ENCODE results near the gene ELL. TPM values are rescaled to one million over a fixed set of nuclear protein-coding genes. Genes with fewer than 3 reads are reported as not detected.

Gene ELL
- polyA plus RNA-seq, 6 donors from 2014 or later, result 7.0 to 19.3 (median 14.6) TPM

DNA sequence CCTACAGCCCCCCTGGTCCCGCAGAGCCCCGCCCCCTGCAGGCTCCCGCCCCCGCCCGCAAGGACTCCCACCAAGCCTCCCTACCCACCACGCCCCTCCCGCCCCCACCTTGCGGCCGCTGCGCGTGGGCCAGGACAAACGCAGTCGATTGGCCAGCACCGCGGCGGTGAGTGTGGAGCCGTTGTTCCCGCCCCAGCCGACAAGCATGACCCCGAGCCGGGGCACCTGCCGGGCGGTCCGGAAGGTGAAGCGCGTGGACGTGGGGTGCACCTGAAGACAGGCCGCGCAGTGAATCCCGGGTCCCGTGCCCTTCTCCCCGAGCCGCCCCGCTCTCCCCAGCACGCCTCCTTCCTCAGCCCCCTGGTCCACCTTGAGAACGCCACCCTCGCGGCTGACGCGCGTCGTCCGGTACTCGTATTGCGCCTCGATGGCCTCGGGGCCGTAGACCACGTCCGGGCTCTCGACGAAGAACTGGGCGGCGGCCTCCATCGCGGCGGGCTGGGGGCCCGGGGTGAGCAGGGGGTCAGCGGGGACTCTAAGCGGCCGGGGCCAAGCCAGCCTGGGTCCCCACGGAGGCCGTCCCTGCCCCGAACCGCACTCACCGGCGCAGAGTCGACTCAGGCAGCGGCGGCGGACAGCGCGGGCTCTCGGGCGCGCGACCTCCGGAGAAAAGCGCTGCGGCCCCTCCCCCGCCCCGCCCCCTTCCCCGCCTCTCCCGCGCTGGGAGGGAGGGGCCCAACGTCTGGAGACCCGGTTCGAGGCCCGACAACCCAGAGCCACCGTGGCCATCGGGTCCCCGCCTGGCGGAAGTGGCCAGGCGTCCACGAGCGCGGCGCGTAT lies 84.2 kb downstream of the ELL start, which contains the start of gene ISYNA1:
ISYNA1 (minus strand) TSS at position 643 of the 840 bp plus-strand sequence; CDS start at position 489, 154 bp downstream.
- Mint-ChIP-seq H3K27me3 (no peaks in the 10 kb centered on the region), H3K9me3 (peaks cover 0 to 5% (median 0%) of the 10 kb centered on the region in 7 donors), H3K4me1 (peaks cover 25 to 39% (median 33%) of the 10 kb centered on the region in 3 donors), H3K36me3 (peaks cover 0 to 7% of the 10 kb centered on the region in 2 donors), H3K27ac (peak within 1 kb of the TSS in 2 of 6 donors; percentile 56 to 65), H3K4me3 (peak within 1 kb of the TSS; percentile 79 to 93 (median 85))
- DNase-seq (no peak), ATAC-seq (ENCODE audit: low read depth in 2 of 2) (peak; percentile 15)

DNA sequence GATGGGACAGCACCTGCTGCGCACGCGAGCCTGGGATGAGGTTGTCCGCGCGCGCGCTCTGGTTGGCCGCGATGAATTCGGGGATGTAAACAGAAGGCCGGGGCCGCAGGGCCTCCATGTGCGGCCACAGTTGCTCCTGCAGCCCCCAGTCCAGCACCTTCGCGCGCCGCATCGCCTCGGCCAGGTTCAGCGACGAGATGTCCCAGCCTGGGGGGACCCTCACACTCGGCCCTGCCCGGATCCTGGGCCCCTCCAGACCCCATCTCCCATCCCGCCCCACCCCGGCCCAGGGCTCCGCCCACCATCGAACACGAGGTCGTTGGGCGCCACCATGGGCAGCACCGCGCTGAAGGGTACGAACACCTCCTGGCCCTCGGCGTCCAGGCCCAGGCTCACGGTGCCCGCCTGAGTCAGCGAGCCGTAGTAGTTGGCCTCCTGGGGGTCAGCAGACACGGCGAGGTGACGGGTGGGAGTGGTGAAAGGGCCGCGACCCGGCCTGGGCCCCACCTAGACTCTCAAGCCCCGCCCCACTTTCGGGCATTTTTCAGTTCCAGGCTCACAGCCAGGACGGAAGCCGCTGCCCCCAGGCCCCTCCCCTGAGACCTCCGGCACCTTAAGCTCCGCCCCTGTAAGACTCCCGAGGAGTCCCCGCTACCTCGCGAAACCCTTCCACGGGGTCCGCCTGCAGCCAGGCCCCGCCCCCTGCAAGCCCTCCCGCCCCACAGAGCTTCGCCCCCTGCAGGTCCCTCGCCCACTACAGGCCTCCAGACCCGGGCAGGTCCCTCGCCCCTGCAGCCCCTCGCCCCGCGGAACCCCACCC lies 85.0 kb downstream of the ELL start:
- H3K4me1 Mint-ChIP-seq, result peaks cover 19 to 31% (median 27%) of the 10 kb centered on the region in 3 donors
- H3K27me3 Mint-ChIP-seq, result no peaks in the 10 kb centered on the region
- DNase-seq (peak; percentile 72), ATAC-seq (ENCODE audit: low read depth in 2 of 2) (peak; percentile 48 to 50)
- H3K36me3 Mint-ChIP-seq, result no peaks in the 10 kb centered on the region
- H3K4me3 Mint-ChIP-seq, result peak overlapping the region; percentile 79 to 93 (median 86)
- H3K9me3 Mint-ChIP-seq, result no peaks in the 10 kb centered on the region
- peak overlapping the region in 1 of 6 donors; percentile 65 for H3K27ac Mint-ChIP-seq

DNA sequence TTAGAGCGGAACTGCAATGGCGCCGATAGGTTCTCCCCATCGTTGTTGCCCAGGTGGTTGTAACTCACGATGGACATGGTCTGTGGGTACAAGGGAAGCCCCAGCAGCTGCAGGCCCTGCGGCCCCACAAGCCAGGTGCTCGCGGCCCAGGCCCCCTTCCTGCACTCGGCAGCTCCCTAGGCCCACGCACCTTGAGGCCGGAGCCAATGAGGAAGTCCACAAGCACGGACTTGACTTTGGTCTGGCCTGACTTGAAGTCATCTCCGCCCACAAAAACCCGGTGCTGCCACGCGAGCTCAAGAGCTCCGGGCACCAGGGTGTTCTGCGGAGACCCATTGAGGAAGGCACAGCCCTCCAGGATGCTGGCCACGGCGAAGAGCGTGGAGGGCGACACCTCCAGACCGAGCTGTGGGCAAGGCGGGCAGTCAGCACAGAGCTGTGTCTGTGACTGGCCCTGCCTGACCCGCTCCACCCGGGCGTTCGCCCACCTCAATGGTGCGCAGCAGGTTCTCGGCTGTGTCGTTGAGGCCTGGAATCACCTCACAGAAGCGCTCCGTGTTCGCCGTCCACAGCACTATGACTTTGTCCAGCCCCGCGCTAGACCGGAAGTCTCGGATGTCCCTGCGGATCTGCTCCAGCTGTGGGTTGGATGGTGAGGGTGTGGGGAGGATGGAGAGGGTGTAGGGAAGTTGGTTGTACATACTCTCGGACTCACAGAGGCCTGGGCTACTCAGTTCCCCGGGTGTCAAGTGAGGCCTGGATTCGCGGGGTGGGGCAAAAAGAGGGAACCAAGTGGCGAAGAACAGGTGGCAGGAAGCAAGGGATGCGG lies 85.8 kb downstream of the ELL start:
- no peaks in the 10 kb centered on the region for H3K9me3 Mint-ChIP-seq
- DNase-seq (no peak), ATAC-seq (ENCODE audit: low read depth in 2 of 2) (no peak)
- no peaks in the 10 kb centered on the region for H3K36me3 Mint-ChIP-seq
- peak overlapping the region in 1 of 6 donors; percentile 49 for H3K27ac Mint-ChIP-seq
- H3K4me1 Mint-ChIP-seq, result peaks cover 18 to 29% (median 27%) of the 10 kb centered on the region in 3 donors
- peak overlapping the region; percentile 79 to 92 (median 84) for H3K4me3 Mint-ChIP-seq
- no peaks in the 10 kb centered on the region for H3K27me3 Mint-ChIP-seq

GRCh38 chr19:18435178-18435841 lies 86.6 kb downstream of the ELL start:
- Mint-ChIP-seq H3K4me3 (peak overlapping the region in 7 of 8 donors; percentile 80 to 89 (median 84)), H3K27ac (no peak overlapping the region), H3K27me3 (no peaks in the 10 kb centered on the region), H3K9me3 (no peaks in the 10 kb centered on the region), H3K4me1 (peaks cover 13 to 31% (median 30%) of the 10 kb centered on the region in 3 donors), H3K36me3 (no peaks in the 10 kb centered on the region)
- ATAC-seq (ENCODE audit: low read depth in 2 of 2) (no peak), DNase-seq (no peak)

GRCh38 chr19:18434411-18435175 lies 87.3 kb downstream of the ELL start:
- Mint-ChIP-seq H3K9me3 (no peaks in the 10 kb centered on the region), H3K36me3 (no peaks in the 10 kb centered on the region), H3K4me1 (peaks cover 11 to 34% (median 33%) of the 10 kb centered on the region in 3 donors), H3K4me3 (peak overlapping the region; percentile 75 to 89 (median 85)), H3K27me3 (no peaks in the 10 kb centered on the region), H3K27ac (peak overlapping the region in 4 of 6 donors; percentile 22 to 73 (median 52))
- DNase-seq, result no peak
- ATAC-seq (ENCODE audit: low read depth in 2 of 2), result no peak

DNA sequence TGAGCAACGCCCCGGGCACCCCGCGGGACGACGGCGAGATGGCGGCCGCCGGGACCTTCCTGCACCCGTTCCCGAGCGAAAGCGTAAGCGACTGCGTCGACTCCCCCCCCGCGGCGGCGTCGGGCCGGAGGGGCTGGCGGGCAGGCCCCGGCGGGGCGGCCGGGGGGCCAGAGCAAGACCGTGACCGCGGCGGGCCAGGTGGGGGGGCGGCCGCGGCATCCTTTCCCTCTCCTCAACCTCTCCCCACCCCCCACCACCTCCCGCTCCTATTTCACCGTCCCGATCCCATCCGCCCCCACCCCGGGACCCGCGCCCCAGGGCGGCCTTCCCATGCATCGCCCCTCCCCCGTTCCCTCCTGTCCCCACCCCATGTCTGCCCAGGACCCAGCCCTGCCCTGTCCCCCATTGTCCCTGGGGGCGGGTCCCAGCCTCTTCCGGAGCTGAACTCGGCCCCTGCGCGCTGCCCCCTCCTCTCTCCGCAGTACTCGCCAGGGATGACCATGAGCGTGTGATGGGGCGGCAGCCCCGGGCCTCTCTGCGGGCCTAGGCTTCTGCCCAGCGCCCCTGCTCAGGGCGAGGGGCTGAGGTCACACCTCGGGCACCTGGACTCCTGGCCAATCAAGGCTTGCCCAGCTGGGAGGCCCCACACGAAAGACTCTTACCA lies 88.0 kb downstream of the ELL start:
- peak overlapping the region; percentile 75 to 89 (median 85) for H3K4me3 Mint-ChIP-seq
- no peaks in the 10 kb centered on the region for H3K27me3 Mint-ChIP-seq
- no peak for ATAC-seq (ENCODE audit: low read depth in 2 of 2)
- peak overlapping the region in 3 of 6 donors; percentile 38 to 82 (median 56) for H3K27ac Mint-ChIP-seq
- H3K9me3 Mint-ChIP-seq, result no peaks in the 10 kb centered on the region
- DNase-seq, result no peak
- H3K36me3 Mint-ChIP-seq, result no peaks in the 10 kb centered on the region
- H3K4me1 Mint-ChIP-seq, result peaks cover 11 to 39% (median 26%) of the 10 kb centered on the region in 3 donors

DNA sequence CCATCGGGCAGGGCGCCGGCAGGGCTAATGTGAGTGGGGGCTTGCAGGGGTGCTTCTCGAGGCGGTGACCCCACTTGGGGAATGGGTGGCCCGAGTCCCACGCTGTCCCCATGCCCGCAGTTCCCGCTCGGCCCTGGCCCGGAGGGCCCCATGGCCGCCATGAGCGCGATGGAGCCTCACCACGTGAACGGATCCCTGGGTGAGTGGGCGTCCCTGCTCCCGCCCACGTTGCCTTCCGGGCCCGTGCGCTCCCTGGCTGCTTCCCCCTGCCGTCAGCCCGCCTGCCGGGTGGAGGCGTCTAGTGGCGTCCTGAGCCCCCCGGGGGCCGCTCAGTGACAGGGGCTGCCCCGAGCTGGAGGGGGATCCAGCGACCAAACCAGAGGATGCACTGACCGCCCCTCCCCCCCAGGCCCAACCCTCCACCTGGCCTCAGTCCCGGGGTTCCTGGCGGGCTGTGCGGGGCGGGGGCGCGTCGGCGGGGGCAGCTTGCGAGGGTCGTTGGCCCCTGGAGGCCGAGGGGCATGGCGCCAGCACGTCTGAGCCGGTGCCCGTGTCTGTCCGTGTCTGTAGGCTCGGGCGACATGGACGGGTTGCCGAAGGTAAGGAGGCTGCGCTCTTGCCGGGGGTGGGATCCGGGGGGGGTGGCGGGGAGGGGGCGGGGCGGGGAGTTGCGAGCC lies 88.7 kb downstream of the ELL start:
- peaks cover 14 to 39% (median 25%) of the 10 kb centered on the region in 3 donors for H3K4me1 Mint-ChIP-seq
- H3K27me3 Mint-ChIP-seq, result no peaks in the 10 kb centered on the region
- H3K9me3 Mint-ChIP-seq, result no peaks in the 10 kb centered on the region
- H3K27ac Mint-ChIP-seq, result peak overlapping the region in 3 of 6 donors; percentile 34 to 77 (median 70)
- DNase-seq, result peak; percentile 74
- H3K36me3 Mint-ChIP-seq, result no peaks in the 10 kb centered on the region
- H3K4me3 Mint-ChIP-seq, result peak overlapping the region; percentile 66 to 88 (median 75)
- ATAC-seq (ENCODE audit: low read depth in 2 of 2), result peak; percentile 36 to 43

DNA sequence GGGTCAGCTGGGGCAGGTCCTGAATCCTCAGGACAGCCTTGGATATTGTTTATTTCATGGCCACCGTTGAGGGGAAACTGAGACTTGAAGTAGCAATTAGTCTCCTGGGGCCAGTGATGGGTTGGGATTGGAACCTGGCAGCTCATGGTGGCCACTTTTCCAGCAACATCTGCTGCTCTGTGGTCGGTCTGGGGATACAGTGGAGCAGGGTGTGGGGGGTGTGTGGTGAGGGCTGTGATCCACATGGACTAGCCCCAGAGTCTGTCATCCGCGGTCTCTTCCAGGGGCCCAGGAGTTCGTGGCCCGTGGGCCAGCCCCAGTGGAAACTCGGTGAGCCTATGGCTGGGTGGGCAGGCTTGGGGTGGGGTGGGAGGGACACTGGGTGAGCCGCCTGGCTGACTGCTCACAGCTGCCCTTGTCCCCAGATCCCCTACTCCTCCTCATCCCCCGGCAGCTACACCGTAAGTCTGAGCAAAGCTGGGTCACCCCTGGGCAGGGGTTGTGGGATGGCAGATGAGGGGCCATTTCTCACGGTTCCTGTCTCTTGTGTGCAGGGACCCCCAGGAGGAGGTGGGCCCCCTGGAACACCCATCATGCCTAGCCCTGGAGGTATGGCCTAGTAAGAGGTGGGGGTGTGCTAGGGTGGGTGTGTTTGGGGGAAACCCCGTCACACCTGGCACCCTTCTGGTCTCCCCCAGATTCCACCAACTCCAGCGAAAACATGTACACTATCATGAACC lies 89.4 kb downstream of the ELL start:
- ATAC-seq (ENCODE audit: low read depth in 2 of 2), result no peak
- peaks cover 14 to 39% (median 25%) of the 10 kb centered on the region in 3 donors for H3K4me1 Mint-ChIP-seq
- no peaks in the 10 kb centered on the region for H3K27me3 Mint-ChIP-seq
- H3K36me3 Mint-ChIP-seq, result no peaks in the 10 kb centered on the region
- no peak for DNase-seq
- peak overlapping the region in 4 of 6 donors; percentile 27 to 82 (median 50) for H3K27ac Mint-ChIP-seq
- H3K9me3 Mint-ChIP-seq, result no peaks in the 10 kb centered on the region
- H3K4me3 Mint-ChIP-seq, result peak overlapping the region; percentile 68 to 89 (median 80)

GRCh38 chr19:18431351-18432197 lies 90.3 kb downstream of the ELL start:
- ATAC-seq (ENCODE audit: low read depth in 2 of 2) (no peak), DNase-seq (no peak)
- H3K4me3 Mint-ChIP-seq, result peak overlapping the region in 7 of 8 donors; percentile 55 to 89 (median 65)
- no peaks in the 10 kb centered on the region for H3K27me3 Mint-ChIP-seq
- no peaks in the 10 kb centered on the region for H3K36me3 Mint-ChIP-seq
- H3K27ac Mint-ChIP-seq, result peak overlapping the region in 3 of 6 donors; percentile 27 to 82 (median 70)
- H3K4me1 Mint-ChIP-seq, result peaks cover 14 to 39% (median 25%) of the 10 kb centered on the region in 3 donors
- no peaks in the 10 kb centered on the region for H3K9me3 Mint-ChIP-seq

Measured in naive B cell (primary cell).